ENCODE data around the gene ARFIP1. TPM values are rescaled to one million over a fixed set of nuclear protein-coding genes. Genes with fewer than 3 reads are reported as not detected.

Gene ARFIP1
- total and polyA plus RNA-seq, 4 experiments from 2014 or later = 12.5 to 16.5 (median 14.1) TPM

DNA sequence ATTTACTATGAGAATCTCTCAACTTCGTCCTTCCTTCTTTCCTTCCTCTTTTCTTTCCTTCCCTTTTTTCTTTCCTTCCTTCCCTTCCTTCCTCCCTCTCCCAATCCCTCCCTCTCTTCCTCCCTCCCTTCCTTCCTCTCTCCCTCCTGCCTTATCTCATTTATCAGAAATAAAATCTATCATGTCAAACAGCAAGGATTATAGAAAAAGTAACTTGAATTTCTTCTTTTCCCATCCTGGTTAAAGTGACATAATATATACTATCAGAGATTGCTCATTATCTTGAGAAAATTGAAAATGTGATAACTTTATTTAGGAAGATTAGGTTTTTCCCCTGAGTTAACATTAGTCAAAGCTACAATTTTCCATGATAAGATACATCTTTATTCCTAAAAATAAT, 5.8 kb upstream of the ARFIP1 start:
- ChIA-PET POLR2A (ENCODE audit: partially characterized antibody) (no interaction called here), CTCF (ENCODE audit: partially characterized antibody) (interaction anchor here (0.6 kb wide), 1 partner anchor 566 kb away, joined by 3 read pairs; no protein-coding TSS in a partner anchor)
- H3K9me3 ChIP-seq (ENCODE audit: control insufficient read depth in 1 of 2, low read length in 2 of 2) = no peaks in the 10 kb centered on the region
- no peaks in the 10 kb centered on the region for H3K27me3 Mint-ChIP-seq
- DNase-seq = no peak
- intact Hi-C loops (cut with micrococcal nuclease) = no loop called here
- no peak overlapping the region for H3K4me3 Mint-ChIP-seq
- H3K4me1 Mint-ChIP-seq = peaks cover 5 to 7% (median 6%) of the 10 kb centered on the region in 4 donors
- no peaks in the 10 kb centered on the region for H3K9me3 Mint-ChIP-seq
- H3K4me1 ChIP-seq (ENCODE audit: insufficient read depth, low read length) = peaks cover 5% of the 10 kb centered on the region
- peaks cover 0 to 2% of the 10 kb centered on the region in 2 donors for H3K36me3 Mint-ChIP-seq
- H3K4me3 ChIP-seq (ENCODE audit: low read length in 2 of 2) = no peak overlapping the region
- H3K27ac ChIP-seq (ENCODE audit: low read depth, low read length) = no peak overlapping the region
- H3K27me3 ChIP-seq (ENCODE audit: insufficient read depth, low read length) = no peaks in the 10 kb centered on the region
- H3K36me3 ChIP-seq (ENCODE audit: insufficient read depth, low read length) = no peaks in the 10 kb centered on the region
- no peak overlapping the region for H3K27ac Mint-ChIP-seq

GRCh38 chr4:152776352-152776751, 3.4 kb upstream of the ARFIP1 start:
- Histone ChIP-seq H3K9me3 (ENCODE audit: control insufficient read depth in 1 of 2, low read length in 2 of 2) (no peaks in the 10 kb centered on the region), H3K27me3 (ENCODE audit: insufficient read depth, low read length) (no peaks in the 10 kb centered on the region), H3K27ac (ENCODE audit: low read depth, low read length) (no peak overlapping the region), H3K4me3 (ENCODE audit: low read length in 2 of 2) (no peak overlapping the region), H3K36me3 (ENCODE audit: insufficient read depth, low read length) (no peaks in the 10 kb centered on the region), H3K4me1 (ENCODE audit: insufficient read depth, low read length) (peaks cover 18% of the 10 kb centered on the region)
- peaks cover 15 to 28% (median 20%) of the 10 kb centered on the region in 4 donors for H3K4me1 Mint-ChIP-seq
- DNase-seq = no peak
- ChIA-PET CTCF (ENCODE audit: partially characterized antibody) (no interaction called here), POLR2A (ENCODE audit: partially characterized antibody) (no interaction called here)
- no peak overlapping the region for H3K4me3 Mint-ChIP-seq
- intact Hi-C loops (cut with micrococcal nuclease) = loop anchor here (5.0 kb wide), 2 partner anchors 341 to 1369 kb away; partner anchors contain the start of gene FHIP1A
- peaks cover 0 to 12% of the 10 kb centered on the region in 2 donors for H3K36me3 Mint-ChIP-seq
- H3K27ac Mint-ChIP-seq = no peak overlapping the region
- no peaks in the 10 kb centered on the region for H3K9me3 Mint-ChIP-seq
- peaks cover 0 to 2% of the 10 kb centered on the region in 2 donors for H3K27me3 Mint-ChIP-seq

GRCh38 chr4:152777488-152777887, 2.3 kb upstream of the ARFIP1 start:
- peaks cover 0 to 12% of the 10 kb centered on the region in 2 donors for H3K36me3 Mint-ChIP-seq
- H3K27ac ChIP-seq (ENCODE audit: low read depth, low read length) = no peak overlapping the region
- peaks cover 25 to 39% (median 31%) of the 10 kb centered on the region in 4 donors for H3K4me1 Mint-ChIP-seq
- DNase-seq = no peak
- no peaks in the 10 kb centered on the region for H3K9me3 Mint-ChIP-seq
- H3K9me3 ChIP-seq (ENCODE audit: control insufficient read depth in 1 of 2, low read length in 2 of 2) = no peaks in the 10 kb centered on the region
- peaks cover 27% of the 10 kb centered on the region for H3K4me1 ChIP-seq (ENCODE audit: insufficient read depth, low read length)
- peaks cover 0 to 2% of the 10 kb centered on the region in 2 donors for H3K27me3 Mint-ChIP-seq
- peak overlapping the region in 1 of 7 donors; percentile 99 for H3K27ac Mint-ChIP-seq
- H3K4me3 ChIP-seq (ENCODE audit: low read length in 2 of 2) = no peak overlapping the region
- no peaks in the 10 kb centered on the region for H3K36me3 ChIP-seq (ENCODE audit: insufficient read depth, low read length)
- H3K4me3 Mint-ChIP-seq = peak overlapping the region in 1 of 8 donors; percentile 100
- ChIA-PET CTCF (ENCODE audit: partially characterized antibody) (interaction anchor here (0.8 to 3.0 kb wide), 5 partner anchors 11 to 308 kb away, joined by 3 to 13 read pairs (median 5); no protein-coding TSS in a partner anchor), POLR2A (ENCODE audit: partially characterized antibody) (no interaction called here)
- H3K27me3 ChIP-seq (ENCODE audit: insufficient read depth, low read length) = no peaks in the 10 kb centered on the region
- intact Hi-C loops (cut with micrococcal nuclease) = loop anchor here (5.0 kb wide), 2 partner anchors 340 to 1370 kb away; partner anchors contain the start of gene FHIP1A

DNA sequence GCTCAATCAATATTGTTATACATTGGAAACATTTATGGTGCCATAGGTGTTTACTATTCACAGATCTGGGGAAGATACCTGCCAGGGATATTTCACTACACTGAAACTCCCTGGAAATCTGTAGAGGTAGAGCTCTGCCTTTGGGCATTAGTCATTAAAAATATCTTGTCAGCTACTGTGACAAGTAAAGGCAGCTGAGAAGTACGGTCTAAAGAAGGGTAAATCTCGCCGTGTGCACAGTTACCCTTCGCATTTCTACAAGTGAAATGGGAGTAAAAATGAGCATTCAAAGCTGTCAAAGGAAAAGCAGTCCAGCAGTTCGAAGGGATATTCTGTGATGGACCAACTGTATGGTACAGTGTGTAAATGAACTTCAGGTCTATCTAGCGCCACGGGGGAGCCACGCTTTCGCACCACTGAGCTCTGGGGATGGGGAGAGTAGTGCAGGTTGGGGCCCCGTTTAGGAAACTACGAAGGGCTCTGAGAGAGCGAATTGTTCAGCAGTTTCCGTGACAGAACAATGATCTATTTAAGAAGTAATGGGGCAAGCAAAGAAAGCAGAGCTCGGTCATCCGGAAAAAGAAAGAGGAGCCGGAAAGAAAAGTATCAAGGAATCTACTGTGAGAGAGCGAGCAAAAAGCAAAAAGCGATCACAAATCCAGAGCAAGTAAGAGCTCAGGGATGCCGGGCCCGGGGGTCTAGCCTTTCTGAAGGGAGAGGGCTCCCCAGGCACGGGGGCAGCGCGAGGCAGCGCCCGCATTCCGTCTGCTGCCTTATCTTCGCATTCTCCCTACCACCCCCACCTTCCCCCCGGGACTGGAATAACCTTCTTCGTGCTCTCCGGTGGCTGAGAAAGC, 870 bp upstream of the ARFIP1 start:
- peaks cover 28 to 48% (median 39%) of the 10 kb centered on the region in 4 donors for H3K4me1 Mint-ChIP-seq
- Histone ChIP-seq H3K4me3 (ENCODE audit: low read length in 2 of 2) (peak overlapping the region; percentile 94 to 96), H3K9me3 (ENCODE audit: control insufficient read depth in 1 of 2, low read length in 2 of 2) (no peaks in the 10 kb centered on the region), H3K27ac (ENCODE audit: low read depth, low read length) (peak overlapping the region; percentile 78), H3K36me3 (ENCODE audit: insufficient read depth, low read length) (no peaks in the 10 kb centered on the region), H3K4me1 (ENCODE audit: insufficient read depth, low read length) (peaks cover 27% of the 10 kb centered on the region), H3K27me3 (ENCODE audit: insufficient read depth, low read length) (no peaks in the 10 kb centered on the region)
- H3K9me3 Mint-ChIP-seq = no peaks in the 10 kb centered on the region
- intact Hi-C loops (cut with micrococcal nuclease) = loop anchor here (1.0 to 5.0 kb wide), 7 partner anchors 100 to 1680 kb away; partner anchors contain the start of genes FBXW7, FHIP1A, GATB and RPS3A
- ChIA-PET POLR2A (ENCODE audit: partially characterized antibody) (interaction anchor here (0.6 to 2.4 kb wide), 12 partner anchors 9 to 1763 kb away, joined by 3 to 14 read pairs (median 4); partner anchors contain the start of genes FBXW7, LRBA, RPS3A and TMEM154), CTCF (ENCODE audit: partially characterized antibody) (interaction anchor here (0.7 to 3.0 kb wide), 22 partner anchors 9 to 1679 kb away, joined by 3 to 18 read pairs (median 3); no protein-coding TSS in a partner anchor)
- H3K36me3 Mint-ChIP-seq = peaks cover 0 to 12% of the 10 kb centered on the region in 2 donors
- H3K4me3 Mint-ChIP-seq = peak overlapping the region; percentile 92 to 100 (median 99)
- peaks cover 0 to 2% of the 10 kb centered on the region in 2 donors for H3K27me3 Mint-ChIP-seq
- peak overlapping the region; percentile 93 to 99 (median 98) for H3K27ac Mint-ChIP-seq
- peak in 3 of 5 donors; percentile 36 to 44 (median 41) for DNase-seq

DNA sequence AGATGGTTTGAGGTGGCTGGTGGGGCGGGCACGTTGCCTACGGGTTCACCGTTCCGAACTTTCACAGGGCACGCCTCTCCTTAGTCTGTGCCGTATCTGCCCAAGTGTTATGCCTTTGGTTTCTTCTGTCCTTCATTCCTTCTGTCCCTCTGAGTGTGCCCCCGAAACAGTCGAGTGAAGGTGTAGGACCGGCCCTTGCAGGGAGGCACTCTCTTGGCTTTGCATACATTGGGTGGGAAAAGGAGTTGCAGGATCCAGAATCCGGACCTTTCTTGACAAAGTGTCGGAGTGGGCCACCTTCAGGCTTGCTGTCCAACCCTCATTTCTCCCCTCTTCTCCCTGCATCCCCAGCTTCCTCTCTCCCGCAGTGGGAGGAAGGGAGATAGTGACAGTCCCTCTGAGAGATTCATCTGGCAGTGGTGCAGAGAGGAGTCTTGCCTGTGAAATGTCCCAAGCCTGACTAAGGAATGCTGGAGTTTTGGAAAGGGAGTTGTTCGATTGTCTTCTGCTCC, 569 bp downstream of the ARFIP1 start:
- POLR2A ChIA-PET (ENCODE audit: partially characterized antibody) = interaction anchor here (0.7 to 2.4 kb wide), 6 partner anchors 10 to 334 kb away, joined by 3 to 14 read pairs (median 4); partner anchors contain the start of genes FBXW7 and TMEM154
- Mint-ChIP-seq H3K4me3 (peak overlapping the region; percentile 92 to 100 (median 99)), H3K36me3 (peaks cover 0 to 12% of the 10 kb centered on the region in 2 donors), H3K27me3 (peaks cover 0 to 2% of the 10 kb centered on the region in 2 donors), H3K9me3 (no peaks in the 10 kb centered on the region), H3K4me1 (peaks cover 30 to 55% (median 43%) of the 10 kb centered on the region in 4 donors), H3K27ac (peak overlapping the region; percentile 93 to 99 (median 98))
- Histone ChIP-seq H3K27me3 (ENCODE audit: insufficient read depth, low read length) (no peaks in the 10 kb centered on the region), H3K36me3 (ENCODE audit: insufficient read depth, low read length) (no peaks in the 10 kb centered on the region), H3K4me1 (ENCODE audit: insufficient read depth, low read length) (peaks cover 28% of the 10 kb centered on the region), H3K9me3 (ENCODE audit: control insufficient read depth in 1 of 2, low read length in 2 of 2) (no peaks in the 10 kb centered on the region), H3K4me3 (ENCODE audit: low read length in 2 of 2) (peak overlapping the region; percentile 94 to 96), H3K27ac (ENCODE audit: low read depth, low read length) (peak overlapping the region; percentile 78)
- intact Hi-C loops (cut with micrococcal nuclease) = loop anchor here (1.0 kb wide), 1 partner anchor 10 kb away; no protein-coding TSS in a partner anchor
- peak in 1 of 5 donors; percentile 1 for DNase-seq
- CTCF ChIA-PET (ENCODE audit: partially characterized antibody) = interaction anchor here (1.1 to 3.0 kb wide), 3 partner anchors 11 to 309 kb away, joined by 3 to 13 read pairs (median 5); no protein-coding TSS in a partner anchor

DNA sequence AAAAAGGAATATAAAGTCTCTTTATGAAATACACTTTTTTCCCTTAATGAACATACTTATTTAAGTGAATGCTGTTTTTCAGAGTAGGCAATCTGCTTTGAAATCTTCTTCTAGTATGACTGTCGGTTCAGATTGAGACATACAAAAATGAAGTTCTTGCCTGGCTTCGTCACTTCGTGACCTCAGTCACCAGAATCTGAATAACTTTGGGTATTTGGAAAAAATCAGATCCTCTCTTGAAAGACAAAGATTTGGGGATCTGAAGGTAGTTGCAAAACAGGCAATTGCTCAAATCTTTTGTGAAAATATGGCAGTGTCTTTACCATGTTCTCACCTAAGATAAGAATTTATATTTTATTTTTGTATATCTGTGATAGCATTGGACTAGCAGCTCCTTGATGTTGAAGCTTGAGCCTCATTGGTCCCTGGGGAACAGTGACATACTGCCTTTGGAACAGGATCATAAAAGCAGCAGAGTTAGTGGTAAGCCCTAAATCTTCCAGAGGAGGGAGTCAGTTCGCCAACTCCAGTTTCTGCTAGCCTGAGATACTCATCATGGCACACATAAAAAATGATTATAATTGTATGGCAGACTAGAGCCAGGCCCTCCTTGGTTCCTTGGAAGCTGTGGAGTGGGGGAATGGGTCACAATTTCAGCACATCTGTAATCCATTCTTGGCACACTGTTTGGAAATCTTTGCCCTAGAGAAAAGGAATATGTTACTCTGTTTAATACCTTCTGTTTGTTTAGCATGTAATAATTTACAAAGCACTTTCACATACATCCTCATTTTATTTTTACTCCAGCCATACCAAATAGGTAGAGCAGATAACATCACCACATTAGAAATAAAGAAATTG, 5.0 kb downstream of the ARFIP1 start:
- peaks cover 35 to 62% (median 48%) of the 10 kb centered on the region in 4 donors for H3K4me1 Mint-ChIP-seq
- POLR2A ChIA-PET (ENCODE audit: partially characterized antibody) = no interaction called here
- peaks cover 3 to 7% of the 10 kb centered on the region in 2 donors for H3K36me3 Mint-ChIP-seq
- no peaks in the 10 kb centered on the region for H3K27me3 ChIP-seq (ENCODE audit: insufficient read depth, low read length)
- H3K4me1 ChIP-seq (ENCODE audit: insufficient read depth, low read length) = peaks cover 40% of the 10 kb centered on the region
- DNase-seq = no peak
- H3K4me3 ChIP-seq (ENCODE audit: low read length in 2 of 2) = no peak overlapping the region
- no peaks in the 10 kb centered on the region for H3K36me3 ChIP-seq (ENCODE audit: insufficient read depth, low read length)
- H3K9me3 Mint-ChIP-seq = no peaks in the 10 kb centered on the region
- CTCF ChIA-PET (ENCODE audit: partially characterized antibody) = no interaction called here
- H3K27me3 Mint-ChIP-seq = peaks cover 0 to 2% of the 10 kb centered on the region in 2 donors
- H3K9me3 ChIP-seq (ENCODE audit: control insufficient read depth in 1 of 2, low read length in 2 of 2) = no peaks in the 10 kb centered on the region
- H3K27ac Mint-ChIP-seq = peak overlapping the region in 6 of 7 donors; percentile 15 to 53 (median 40)
- no peak overlapping the region for H3K4me3 Mint-ChIP-seq
- intact Hi-C loops (cut with micrococcal nuclease) = no loop called here
- no peak overlapping the region for H3K27ac ChIP-seq (ENCODE audit: low read depth, low read length)

Measured in CD4-positive, alpha-beta memory T cell (primary cell).